ENCODE data around the gene AFF3.

AFF3 gene

DNA sequence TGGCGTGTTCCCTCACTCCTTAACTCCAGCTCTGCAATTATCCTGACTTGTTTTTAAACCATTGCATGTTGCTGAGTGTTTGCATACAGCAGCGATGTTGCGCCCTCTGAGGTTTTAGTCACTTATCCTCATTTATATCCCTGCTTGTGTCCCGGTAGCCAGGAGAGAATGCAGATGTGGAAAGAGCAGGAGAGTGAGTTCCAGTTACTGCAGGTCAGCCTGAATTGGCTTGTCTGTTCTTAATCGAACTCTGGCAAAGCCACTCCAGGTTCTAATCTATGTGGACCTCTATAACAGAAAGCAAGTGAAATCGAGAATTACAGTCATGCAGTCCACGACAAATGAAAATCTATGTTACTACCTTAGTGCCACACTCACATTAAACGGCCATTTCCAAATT, 357.4 kb downstream of the AFF3 start:
- Histone ChIP-seq H3K4me3 (ENCODE audit: low read depth, low read length) (no peak overlapping the region), H3K27me3 (no peaks in the 10 kb centered on the region), H3K36me3 (no peaks in the 10 kb centered on the region), H3K4me1 (no peaks in the 10 kb centered on the region), H3K9me3 (no peaks in the 10 kb centered on the region)
- DNase-seq: no peak
- TF ChIP-seq, protein P1, sequence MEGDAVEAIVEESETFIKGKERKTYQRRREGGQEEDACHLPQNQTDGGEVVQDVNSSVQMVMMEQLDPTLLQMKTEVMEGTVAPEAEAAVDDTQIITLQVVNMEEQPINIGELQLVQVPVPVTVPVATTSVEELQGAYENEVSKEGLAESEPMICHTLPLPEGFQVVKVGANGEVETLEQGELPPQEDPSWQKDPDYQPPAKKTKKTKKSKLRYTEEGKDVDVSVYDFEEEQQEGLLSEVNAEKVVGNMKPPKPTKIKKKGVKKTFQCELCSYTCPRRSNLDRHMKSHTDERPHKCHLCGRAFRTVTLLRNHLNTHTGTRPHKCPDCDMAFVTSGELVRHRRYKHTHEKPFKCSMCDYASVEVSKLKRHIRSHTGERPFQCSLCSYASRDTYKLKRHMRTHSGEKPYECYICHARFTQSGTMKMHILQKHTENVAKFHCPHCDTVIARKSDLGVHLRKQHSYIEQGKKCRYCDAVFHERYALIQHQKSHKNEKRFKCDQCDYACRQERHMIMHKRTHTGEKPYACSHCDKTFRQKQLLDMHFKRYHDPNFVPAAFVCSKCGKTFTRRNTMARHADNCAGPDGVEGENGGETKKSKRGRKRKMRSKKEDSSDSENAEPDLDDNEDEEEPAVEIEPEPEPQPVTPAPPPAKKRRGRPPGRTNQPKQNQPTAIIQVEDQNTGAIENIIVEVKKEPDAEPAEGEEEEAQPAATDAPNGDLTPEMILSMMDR (IDR thresholded peaks at IDR 0.05; ENCODE audit: low read depth, low read length): no peak

- no peak for DNase-seq
- no peaks in the 10 kb centered on the region for H3K4me1 ChIP-seq
- H3K4me3 ChIP-seq (ENCODE audit: low read depth, low read length): no peak overlapping the region
- TF ChIP-seq, protein P1 (IDR thresholded peaks at IDR 0.05; ENCODE audit: low read depth, low read length): no peak
- no peaks in the 10 kb centered on the region for H3K27me3 ChIP-seq
- no peaks in the 10 kb centered on the region for H3K9me3 ChIP-seq
- no peaks in the 10 kb centered on the region for H3K36me3 ChIP-seq
Observed at GRCh38 chr2:99784282-99784681, 358.1 kb downstream of the AFF3 start.

DNA sequence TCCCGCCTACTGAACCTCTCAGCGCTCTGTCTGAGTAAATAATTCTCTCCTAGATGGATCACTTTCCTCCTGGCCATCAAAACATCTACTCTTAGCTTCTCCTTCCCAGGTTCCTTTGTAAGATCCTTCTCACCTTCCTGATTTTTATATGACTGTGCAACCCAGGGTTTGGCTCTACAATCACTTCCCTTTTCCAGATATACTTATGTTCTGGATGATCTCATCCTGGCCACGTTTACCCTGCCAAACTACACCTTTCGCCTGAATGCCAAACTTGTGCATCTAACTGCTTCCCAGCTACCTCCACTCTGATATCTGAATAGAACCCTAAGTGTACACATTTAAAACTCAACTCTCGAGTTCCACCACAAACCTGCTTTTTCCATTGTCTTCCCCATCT, 362.1 kb downstream of the AFF3 start:
- Histone ChIP-seq H3K4me1 (no peaks in the 10 kb centered on the region), H3K27me3 (no peaks in the 10 kb centered on the region), H3K36me3 (no peaks in the 10 kb centered on the region), H3K4me3 (ENCODE audit: low read depth, low read length) (no peak overlapping the region), H3K9me3 (no peaks in the 10 kb centered on the region)
- TF ChIP-seq, protein P1 (IDR thresholded peaks at IDR 0.05; ENCODE audit: low read depth, low read length): no peak
- DNase-seq: no peak

DNA sequence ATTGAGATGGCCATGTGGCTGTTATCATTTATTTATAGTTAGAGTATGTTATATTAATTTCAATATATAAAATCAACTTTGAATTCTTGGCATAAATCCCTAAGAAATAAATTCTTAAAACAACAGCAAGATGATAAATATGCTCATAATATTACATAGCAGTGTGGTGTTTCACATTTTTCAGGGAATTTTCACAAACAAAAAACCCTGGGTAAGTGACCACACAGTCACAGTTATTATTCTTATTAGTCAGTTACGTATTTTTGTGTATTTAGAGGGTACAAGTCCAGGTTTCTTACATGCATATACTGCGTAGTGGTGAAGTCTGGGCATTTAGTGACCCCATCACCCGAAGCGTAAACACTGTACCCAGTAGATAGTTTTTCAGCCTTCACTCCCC, 363.1 kb downstream of the AFF3 start:
- DNase-seq: no peak
- no peaks in the 10 kb centered on the region for H3K27me3 ChIP-seq
- TF ChIP-seq, protein P1 (IDR thresholded peaks at IDR 0.05; ENCODE audit: low read depth, low read length): no peak
- H3K9me3 ChIP-seq: no peaks in the 10 kb centered on the region
- no peak overlapping the region for H3K4me3 ChIP-seq (ENCODE audit: low read depth, low read length)
- H3K4me1 ChIP-seq: no peaks in the 10 kb centered on the region
- H3K36me3 ChIP-seq: no peaks in the 10 kb centered on the region

GRCh38 chr2:99777656-99778290, 364.6 kb downstream of the AFF3 start:
- DNase-seq: no peak
- no peaks in the 10 kb centered on the region for H3K36me3 ChIP-seq
- TF ChIP-seq, protein P1 (IDR thresholded peaks at IDR 0.05; ENCODE audit: low read depth, low read length): no peak
- H3K27me3 ChIP-seq: no peaks in the 10 kb centered on the region
- H3K4me1 ChIP-seq: no peaks in the 10 kb centered on the region
- H3K9me3 ChIP-seq: no peaks in the 10 kb centered on the region
- H3K4me3 ChIP-seq (ENCODE audit: low read depth, low read length): no peak overlapping the region

DNA sequence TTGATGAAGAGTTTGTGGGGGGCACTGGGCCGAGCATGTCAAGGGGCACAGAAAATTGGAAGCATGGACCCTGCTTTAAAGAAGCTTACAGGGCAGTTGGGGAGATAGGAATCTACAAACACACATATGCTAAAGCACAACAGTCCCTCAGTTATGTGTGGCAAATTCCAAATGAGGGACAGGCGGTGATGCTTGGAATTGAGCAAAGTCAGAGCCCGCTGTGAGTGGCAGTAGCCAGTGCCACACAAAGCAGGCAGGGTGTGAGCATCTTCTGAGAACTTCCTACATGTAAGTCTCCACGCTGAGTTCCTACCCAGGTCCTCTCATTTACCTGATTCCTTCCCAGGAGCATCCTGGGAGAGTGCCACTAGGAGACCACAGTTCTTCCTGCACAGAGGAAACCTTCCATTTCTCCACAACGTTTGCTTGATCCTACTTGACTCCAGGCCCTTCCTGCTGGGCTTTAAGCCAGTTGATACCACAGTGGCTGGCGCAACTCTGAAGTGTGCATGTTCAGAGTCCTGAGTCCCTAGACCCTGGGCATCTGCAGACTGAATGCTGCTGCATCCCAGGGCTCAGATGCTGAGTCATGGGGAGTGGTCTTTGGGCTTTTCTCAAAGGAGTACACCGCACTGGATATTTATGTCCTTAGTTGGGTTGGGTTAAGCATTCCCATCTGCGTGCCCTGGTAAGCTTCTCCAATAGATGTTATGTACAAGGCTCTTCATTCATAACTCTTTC, 365.3 kb downstream of the AFF3 start:
- H3K4me3 ChIP-seq (ENCODE audit: low read depth, low read length): no peak overlapping the region
- no peaks in the 10 kb centered on the region for H3K36me3 ChIP-seq
- no peak for DNase-seq
- H3K9me3 ChIP-seq: no peaks in the 10 kb centered on the region
- no peaks in the 10 kb centered on the region for H3K27me3 ChIP-seq
- TF ChIP-seq, protein P1 (IDR thresholded peaks at IDR 0.05; ENCODE audit: low read depth, low read length): no peak
- H3K4me1 ChIP-seq: no peaks in the 10 kb centered on the region
